ENCODE data around the gene JMJD8. TPM values are rescaled to one million over a fixed set of nuclear protein-coding genes. Genes with fewer than 3 reads are reported as not detected.

The JMJD8 gene
- total RNA-seq, 1 donor from 2014 or later = 52.2 TPM

DNA sequence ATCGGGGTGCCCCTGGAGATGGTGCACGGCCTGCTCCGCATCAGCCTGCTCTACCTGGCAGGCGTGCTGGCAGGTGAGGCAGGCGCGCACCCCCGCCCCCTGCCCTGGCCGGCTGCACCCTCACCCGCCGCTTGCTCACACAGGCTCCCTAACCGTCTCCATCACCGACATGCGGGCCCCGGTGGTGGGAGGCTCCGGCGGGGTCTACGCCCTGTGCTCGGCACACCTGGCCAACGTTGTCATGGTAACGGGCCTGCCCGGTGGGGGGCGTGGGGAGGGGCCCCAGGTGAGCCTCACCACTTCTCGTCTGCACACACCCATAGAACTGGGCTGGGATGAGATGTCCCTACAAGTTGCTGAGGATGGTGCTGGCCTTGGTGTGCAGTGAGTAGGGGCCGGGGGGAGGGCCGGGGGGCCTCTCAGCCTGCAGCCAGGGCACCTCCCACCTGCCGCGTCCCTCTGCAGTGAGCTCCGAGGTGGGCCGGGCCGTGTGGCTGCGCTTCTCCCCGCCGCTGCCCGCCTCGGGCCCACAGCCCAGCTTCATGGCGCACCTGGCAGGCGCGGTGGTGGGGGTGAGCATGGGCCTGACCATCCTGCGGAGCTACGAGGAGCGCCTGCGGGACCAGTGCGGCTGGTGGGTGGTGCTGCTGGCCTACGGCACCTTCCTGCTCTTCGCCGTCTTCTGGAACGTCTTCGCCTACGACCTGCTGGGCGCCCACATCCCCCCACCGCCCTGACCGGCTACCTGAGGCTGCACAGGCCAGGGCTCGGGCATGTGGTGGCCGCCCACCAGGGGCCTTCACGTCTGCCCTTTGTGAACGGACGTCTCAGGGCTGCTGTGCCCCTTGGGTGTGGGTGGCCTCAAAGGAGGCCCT, 6.6 kb downstream of the JMJD8 start:
- Mint-ChIP-seq H3K4me3 (ENCODE audit: low read depth) (no peak overlapping the region), H3K9me3 (ENCODE audit: low read depth) (no peaks in the 10 kb centered on the region), H3K36me3 (ENCODE audit: insufficient read depth) (peaks cover 6% of the 10 kb centered on the region), H3K4me1 (ENCODE audit: low read depth) (peaks cover 8% of the 10 kb centered on the region), H3K27me3 (peaks cover 4% of the 10 kb centered on the region), H3K27ac (no peak overlapping the region)
- DNase-seq (ENCODE audit: low spot score, unreplicated experiment) = no peak
- no peak for TF ChIP-seq CTCF (IDR thresholded peaks at IDR 0.05; ENCODE audit: unreplicated experiment)

DNA sequence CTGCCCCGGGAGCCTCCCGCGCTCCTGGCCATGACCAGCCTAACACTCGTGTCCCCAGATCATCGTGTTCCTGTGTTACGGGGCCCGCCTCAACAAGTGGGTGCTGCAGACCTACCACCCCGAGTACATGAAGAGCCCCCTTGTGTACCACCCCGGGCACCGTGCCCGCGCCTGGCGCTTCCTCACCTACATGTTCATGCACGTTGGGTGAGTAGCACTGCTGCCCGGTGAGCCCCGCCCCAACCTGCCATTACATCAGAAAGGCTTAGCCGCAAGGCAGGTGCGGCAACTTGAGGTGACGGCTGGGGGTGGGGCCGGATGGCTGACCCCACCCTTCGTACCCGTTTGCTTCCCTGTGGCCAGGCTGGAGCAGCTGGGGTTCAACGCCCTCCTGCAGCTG, 7.2 kb downstream of the JMJD8 start:
- peaks cover 4% of the 10 kb centered on the region for H3K27me3 Mint-ChIP-seq
- no peaks in the 10 kb centered on the region for H3K9me3 Mint-ChIP-seq (ENCODE audit: low read depth)
- no peak for TF ChIP-seq CTCF (IDR thresholded peaks at IDR 0.05; ENCODE audit: unreplicated experiment)
- H3K36me3 Mint-ChIP-seq (ENCODE audit: insufficient read depth) = peaks cover 3% of the 10 kb centered on the region
- H3K4me1 Mint-ChIP-seq (ENCODE audit: low read depth) = peaks cover 6% of the 10 kb centered on the region
- no peak for DNase-seq (ENCODE audit: low spot score, unreplicated experiment)
- H3K4me3 Mint-ChIP-seq (ENCODE audit: low read depth) = no peak overlapping the region
- no peak overlapping the region for H3K27ac Mint-ChIP-seq

DNA sequence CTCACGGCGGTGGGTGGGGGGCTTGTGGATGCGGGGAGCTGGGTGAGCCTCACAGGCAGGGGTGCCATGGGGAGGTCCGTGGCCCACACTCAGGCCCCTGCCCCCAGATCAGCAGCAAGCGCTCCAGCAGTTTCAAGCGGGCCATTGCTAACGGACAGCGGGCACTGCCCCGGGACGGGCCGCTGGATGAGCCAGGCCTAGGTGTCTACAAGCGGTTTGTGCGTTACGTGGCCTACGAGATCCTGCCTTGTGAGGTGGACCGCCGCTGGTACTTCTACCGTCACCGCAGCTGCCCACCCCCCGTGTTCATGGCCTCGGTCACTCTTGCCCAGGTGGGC, 7.6 kb downstream of the JMJD8 start:
- no peak for TF ChIP-seq CTCF (IDR thresholded peaks at IDR 0.05; ENCODE audit: unreplicated experiment)
- Mint-ChIP-seq H3K4me3 (ENCODE audit: low read depth) (no peak overlapping the region), H3K27me3 (peaks cover 4% of the 10 kb centered on the region), H3K9me3 (ENCODE audit: low read depth) (no peaks in the 10 kb centered on the region), H3K27ac (no peak overlapping the region), H3K36me3 (ENCODE audit: insufficient read depth) (no peaks in the 10 kb centered on the region), H3K4me1 (ENCODE audit: low read depth) (peaks cover 5% of the 10 kb centered on the region)
- no peak for DNase-seq (ENCODE audit: low spot score, unreplicated experiment)

DNA sequence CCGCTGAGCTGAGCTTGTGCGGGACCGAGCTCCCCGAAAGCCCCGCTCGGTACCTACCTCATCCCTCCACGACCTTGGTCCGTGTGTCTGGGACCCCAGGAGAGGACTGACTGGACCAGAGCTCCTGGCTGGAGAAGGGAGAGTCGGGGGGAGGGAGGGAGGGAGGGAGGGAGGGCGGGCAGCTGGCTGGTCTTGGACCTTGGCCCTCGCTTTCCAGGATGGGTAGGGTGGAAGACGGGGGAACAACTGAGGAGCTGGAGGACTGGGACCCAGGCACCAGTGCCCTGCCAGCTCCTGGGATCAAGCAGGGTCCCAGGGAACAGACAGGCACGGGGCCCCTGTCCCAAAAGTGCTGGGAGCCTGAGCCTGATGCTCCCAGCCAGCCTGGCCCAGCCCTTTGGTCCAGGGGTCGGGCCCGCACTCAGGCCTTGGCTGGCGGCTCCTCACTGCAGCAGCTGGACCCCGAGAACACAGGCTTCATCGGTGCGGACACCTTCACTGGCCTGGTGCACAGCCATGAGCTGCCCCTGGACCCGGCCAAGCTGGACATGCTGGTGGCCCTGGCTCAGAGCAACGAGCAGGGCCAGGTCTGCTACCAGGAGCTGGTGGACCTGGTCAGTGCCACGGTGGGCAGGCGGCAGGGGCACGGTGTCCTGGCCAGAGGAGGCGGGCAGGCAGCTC, 8.1 kb downstream of the JMJD8 start:
- peaks cover 4% of the 10 kb centered on the region for H3K27me3 Mint-ChIP-seq

More for the DNA sequence above, 8.1 kb downstream of the JMJD8 start:
- Mint-ChIP-seq H3K4me1 (ENCODE audit: low read depth) (peaks cover 2% of the 10 kb centered on the region), H3K27ac (no peak overlapping the region), H3K36me3 (ENCODE audit: insufficient read depth) (no peaks in the 10 kb centered on the region), H3K9me3 (ENCODE audit: low read depth) (no peaks in the 10 kb centered on the region), H3K4me3 (ENCODE audit: low read depth) (no peak overlapping the region)
- no peak for DNase-seq (ENCODE audit: low spot score, unreplicated experiment)
- TF ChIP-seq CTCF (IDR thresholded peaks at IDR 0.05; ENCODE audit: unreplicated experiment) = no peak

Data from progenitor cell of endocrine pancreas (in vitro differentiated cells).